Subcutaneous adipose tissue (tissue), 4 donors: Measurements from ENCODE around the gene COA8. TPM values are rescaled to one million over a fixed set of nuclear protein-coding genes. Genes with fewer than 3 reads are reported as not detected.

Experiments
- CTCF ChIP-seq: fragments of 450-650 bp; IDR thresholded peaks from one replicate; pipeline ENCODE4 v1.5.1; 2016; ENCODE audit warnings: low read depth, mild to moderate bottlenecking, control low read depth, antibody characterized with exemption, moderate library complexity
- total RNA-seq, 4 donors: library from RNA; depleted of rRNA; stranded (reverse); fragments of >200 nt; gene quantifications; one replicate each; pipeline ENCODE4 v1.1.0, GENCODE V29; 2016

Gene COA8
- total RNA-seq, 4 donors from 2014 or later, result 35.1 to 59.9 (median 49.2) TPM

GRCh38 chr14:103584326-103584915, 21.7 kb downstream of the COA8 start:
- no peak for TF ChIP-seq CTCF

GRCh38 chr14:103593577-103593976, 30.8 kb downstream of the COA8 start:
- TF ChIP-seq CTCF, result no peak

- TF ChIP-seq CTCF, result no peak
These were observed 31.5 kb downstream of the COA8 start for GRCh38 chr14:103594265-103594664.

DNA sequence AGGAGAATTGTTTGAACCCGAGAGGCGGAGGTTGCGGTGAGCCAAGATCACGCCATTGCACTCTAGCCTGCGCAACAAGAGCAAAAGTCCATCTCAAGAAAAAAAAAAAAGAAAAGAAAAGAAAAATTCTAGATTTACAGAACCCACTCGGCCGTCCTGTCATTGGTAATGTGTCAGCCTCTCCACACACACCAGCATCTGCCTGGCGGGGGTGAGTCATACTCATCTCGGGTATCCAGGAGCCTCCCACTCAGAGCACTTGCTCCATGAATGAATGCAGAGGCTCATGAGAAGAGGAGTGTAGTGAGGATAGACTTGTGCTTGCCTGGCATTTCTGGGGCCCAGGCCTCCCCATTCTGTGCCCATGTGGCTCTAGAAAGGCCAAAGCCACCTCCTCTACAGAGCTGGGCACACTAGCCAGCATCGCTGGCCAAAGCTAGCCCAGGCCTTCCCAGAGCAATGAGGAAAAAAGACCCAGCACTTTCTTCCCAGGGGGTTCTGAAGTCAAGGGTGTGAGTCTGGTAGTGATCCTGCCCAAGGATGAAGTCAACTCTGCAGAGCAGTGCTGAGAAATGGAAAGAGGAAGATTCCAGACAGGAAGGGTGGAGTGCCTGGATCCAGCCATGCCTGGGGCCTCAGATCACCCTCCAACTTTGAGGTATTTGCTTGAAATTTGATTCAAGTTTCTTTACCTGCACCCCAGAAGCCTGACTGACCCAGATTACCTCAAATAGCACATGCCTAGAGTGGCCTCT, 35.0 kb downstream of the COA8 start:
- TF ChIP-seq CTCF, result no peak

DNA sequence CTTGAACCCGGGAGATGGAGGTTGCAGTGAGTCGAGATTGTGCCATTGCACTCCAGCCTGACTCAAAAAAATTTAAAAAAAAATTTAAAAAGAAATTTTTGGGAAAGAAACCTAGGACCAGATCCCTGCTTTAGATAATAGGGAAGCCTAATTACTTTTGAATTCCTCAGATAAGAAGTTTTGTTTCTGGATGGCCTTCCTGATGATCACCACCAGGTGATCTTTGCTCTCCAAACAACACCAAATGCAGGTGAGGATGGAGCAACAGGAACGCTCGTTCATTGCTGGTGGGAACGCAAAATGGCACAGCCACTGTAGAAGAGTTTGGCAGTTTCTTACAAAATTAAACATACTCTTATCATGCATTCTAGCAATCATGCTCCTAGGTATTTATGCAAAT, 37.7 kb downstream of the COA8 start:
- no peak for TF ChIP-seq CTCF

DNA sequence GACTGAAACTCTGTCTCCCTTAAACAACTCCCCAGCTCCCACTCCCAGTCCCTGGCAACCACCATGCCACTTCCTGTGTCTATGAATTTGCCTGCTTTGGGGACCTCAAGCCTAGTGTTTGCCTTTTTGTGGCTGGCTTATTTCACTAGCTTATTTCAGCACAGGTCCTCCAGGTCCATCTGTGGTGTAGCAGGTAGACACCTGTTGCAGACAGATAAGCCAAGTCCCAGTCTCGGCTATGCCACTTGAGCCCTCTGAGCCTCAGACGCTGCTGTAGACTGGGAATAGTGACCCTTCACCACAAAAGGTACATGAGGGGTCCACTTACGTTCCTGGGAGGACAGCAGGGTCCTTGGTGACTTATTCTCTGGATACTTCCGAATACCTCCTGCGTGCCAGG, 41.9 kb downstream of the COA8 start:
- no peak for TF ChIP-seq CTCF

GRCh38 chr14:103606963-103607668, 44.4 kb downstream of the COA8 start:
- no peak for TF ChIP-seq CTCF
